Astrocyte of the cerebellum (primary cell): ENCODE results near the gene RARRES2.
A peak's percentile ranks its signal among the peaks of the same experiment; 100 is the strongest.

ENCODE experiments used
- DNase-seq: peaks from one replicate; pipeline ENCODE4 v3.0.0-alpha.2; 2011; ENCODE audit warnings: low read depth
- H3K4me3 ChIP-seq: 2 replicates; pipeline ENCODE4 v1.5.1; 2011; ENCODE audit warnings: mild to moderate bottlenecking, low read depth, low read length, moderate library complexity
- CTCF ChIP-seq: IDR thresholded peaks from 2 replicates; pipeline ENCODE4 v1.5.1; 2012; ENCODE audit warnings: low read length, low read depth, moderate library complexity, mild to moderate bottlenecking; ENCODE audit errors: missing control alignments
- in situ Hi-C: cut with HindIII; loops from 2 replicates; pipeline ENCODE4 v1.10.0; 2017; ENCODE audit warnings: low sequenced_read_pairs

The RARRES2 gene

GRCh38 chr7:150357771-150358427 lies 16.5 kb upstream of the RARRES2 start:
- in situ Hi-C loops, result no loop called here
- TF ChIP-seq CTCF, result no peak
- H3K4me3 ChIP-seq, result no peak overlapping the region
- no peak for DNase-seq

DNA sequence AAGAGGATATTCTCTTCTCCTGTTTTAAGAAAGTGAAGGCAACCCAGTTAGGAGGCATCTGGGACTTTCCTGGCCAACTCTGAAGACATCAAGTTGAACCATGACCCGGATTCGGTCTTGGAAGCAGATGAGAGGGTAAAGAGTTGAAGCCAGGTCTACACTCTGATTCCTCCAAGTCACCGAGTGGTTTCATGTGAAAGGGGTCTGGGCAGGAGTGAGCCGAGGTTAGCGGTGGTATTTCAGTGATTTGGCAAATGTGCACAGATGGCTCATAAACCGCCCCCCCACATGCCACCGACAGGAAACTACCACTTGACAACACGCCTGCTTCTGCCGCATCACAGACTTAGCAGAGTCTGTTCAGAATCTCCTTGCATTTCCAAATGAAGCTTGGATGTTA lies 15.8 kb upstream of the RARRES2 start:
- no peak for DNase-seq

DNA sequence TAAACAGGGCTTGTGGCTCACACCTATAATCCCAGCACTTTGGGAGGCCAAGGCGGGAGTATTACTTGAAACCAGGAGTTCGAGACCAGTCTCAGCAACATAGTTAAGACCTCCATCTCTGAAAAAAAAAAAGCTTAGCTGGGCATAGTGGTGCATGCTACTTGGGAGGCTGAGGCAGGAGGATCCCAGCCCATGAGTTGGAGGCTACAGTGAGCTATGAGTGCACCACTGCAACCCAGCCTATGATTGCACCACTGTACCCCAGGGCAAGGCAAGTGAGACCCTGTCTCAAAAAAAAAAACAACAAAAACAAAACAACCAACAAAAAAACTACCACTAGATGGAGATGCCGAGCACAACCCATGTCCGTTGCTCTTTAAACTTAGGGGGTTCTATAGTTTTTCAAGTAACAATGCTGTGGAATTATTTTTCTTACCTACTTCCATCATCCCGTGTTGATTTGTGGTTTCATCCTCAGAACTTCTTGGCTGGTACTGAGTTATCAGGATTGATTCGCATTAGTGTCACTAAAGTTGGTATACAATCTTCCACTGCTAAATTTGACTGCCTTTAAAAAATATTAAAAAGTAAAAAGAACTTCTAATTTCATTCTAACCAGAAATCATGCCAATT lies 15.0 kb upstream of the RARRES2 start:
- no peak for DNase-seq
- in situ Hi-C loops, result no loop called here
- no peak overlapping the region for H3K4me3 ChIP-seq
- TF ChIP-seq CTCF, result peak; percentile 79

More for the DNA sequence above, 15.8 kb upstream of the RARRES2 start:
- TF ChIP-seq CTCF, result no peak
- H3K4me3 ChIP-seq, result no peak overlapping the region
- in situ Hi-C loops, result no loop called here

DNA sequence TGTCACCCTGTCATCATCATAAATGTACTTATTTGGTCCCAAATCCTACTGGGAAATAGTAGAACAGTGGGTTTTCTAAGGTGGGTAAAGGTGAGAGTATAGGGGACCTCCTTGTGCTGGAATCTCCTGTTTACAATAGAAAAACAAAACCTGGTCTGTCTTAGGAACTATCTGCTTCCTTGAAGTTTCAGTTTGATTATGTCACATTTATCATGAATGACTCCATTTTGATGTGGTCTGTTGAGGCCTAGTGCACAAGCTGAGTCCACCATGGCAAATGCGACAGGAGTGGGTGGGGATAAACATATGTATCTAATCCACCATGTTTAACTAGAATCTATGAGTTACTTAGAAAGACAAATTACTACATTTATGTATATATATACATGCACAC lies 14.2 kb upstream of the RARRES2 start:
- in situ Hi-C loops, result no loop called here
- H3K4me3 ChIP-seq, result no peak overlapping the region
- no peak for TF ChIP-seq CTCF
- DNase-seq, result no peak

GRCh38 chr7:150351587-150352194 lies 10.3 kb upstream of the RARRES2 start:
- no peak for TF ChIP-seq CTCF
- no peak for DNase-seq
- no peak overlapping the region for H3K4me3 ChIP-seq
- in situ Hi-C loops, result no loop called here

DNA sequence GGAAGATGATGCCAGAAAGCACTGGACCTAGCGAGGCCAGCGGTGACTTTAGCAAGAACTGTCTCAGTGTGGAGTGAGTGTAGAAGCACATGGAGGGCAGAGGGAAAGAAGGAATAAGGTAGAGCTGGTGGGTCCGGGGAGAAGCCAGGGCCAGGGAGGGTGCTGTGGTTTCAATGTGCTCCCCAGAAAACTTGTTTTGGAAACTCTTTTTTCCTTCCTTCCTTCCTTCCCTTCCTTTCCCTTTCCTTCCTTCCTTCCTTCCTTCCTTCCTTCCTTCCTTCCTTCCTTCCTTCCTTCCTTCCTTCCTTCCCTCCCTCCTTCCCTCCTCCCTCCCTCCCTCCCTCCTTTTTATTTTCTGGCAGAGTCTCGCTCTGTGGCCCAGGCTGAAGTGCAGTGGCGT lies 5.5 kb upstream of the RARRES2 start:
- in situ Hi-C loops, result no loop called here
- no peak for TF ChIP-seq CTCF

More for the DNA sequence above, 5.5 kb upstream of the RARRES2 start:
- DNase-seq, result no peak
- H3K4me3 ChIP-seq, result no peak overlapping the region
